Neural progenitor cell (in vitro differentiated cells): Measurements from ENCODE around the gene SEZ6L2.

Source experiments
- EZH2 ChIP-seq: fragments of 200-600 bp; sonication (generic); IDR thresholded peaks from 2 replicates; pipeline ENCODE4 v1.6.1; 2017; ENCODE audit warnings: antibody characterized with exemption, mild to moderate bottlenecking, moderate library complexity
- EZH2phosphoT487 ChIP-seq: fragments of 200-600 bp; sonication (generic); IDR thresholded peaks from 2 replicates; pipeline ENCODE4 v1.6.1; 2017; ENCODE audit warnings: antibody characterized with exemption
- TF ChIP-seq, protein P1 (sequence below): fragments of 200-600 bp; sonication (generic); IDR thresholded peaks from 2 replicates; pipeline ENCODE4 v1.5.1; 2017; ENCODE audit warnings: antibody characterized with exemption, mild to moderate bottlenecking

DNA sequence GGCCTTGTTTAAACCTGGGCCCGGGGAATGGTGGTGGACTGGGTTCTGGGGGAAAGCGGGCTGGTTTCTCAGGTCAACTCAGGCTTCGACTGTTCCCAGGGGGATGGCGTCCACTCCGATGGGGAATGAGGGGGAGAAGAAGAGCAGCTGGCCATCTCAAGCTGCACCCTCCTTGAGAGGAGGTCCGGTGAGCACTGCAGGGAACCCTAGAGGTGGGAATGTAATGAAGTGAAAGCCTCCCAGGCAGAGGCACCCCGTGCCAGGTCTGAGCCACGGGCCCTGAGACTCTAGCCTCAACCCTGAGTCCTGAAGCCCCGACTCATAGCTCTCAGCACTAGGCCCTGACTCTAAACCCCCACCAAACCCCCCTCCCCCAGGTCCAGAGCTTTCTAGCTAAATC, 35.1 kb downstream of the SEZ6L2 start:
- TF ChIP-seq, protein P1, sequence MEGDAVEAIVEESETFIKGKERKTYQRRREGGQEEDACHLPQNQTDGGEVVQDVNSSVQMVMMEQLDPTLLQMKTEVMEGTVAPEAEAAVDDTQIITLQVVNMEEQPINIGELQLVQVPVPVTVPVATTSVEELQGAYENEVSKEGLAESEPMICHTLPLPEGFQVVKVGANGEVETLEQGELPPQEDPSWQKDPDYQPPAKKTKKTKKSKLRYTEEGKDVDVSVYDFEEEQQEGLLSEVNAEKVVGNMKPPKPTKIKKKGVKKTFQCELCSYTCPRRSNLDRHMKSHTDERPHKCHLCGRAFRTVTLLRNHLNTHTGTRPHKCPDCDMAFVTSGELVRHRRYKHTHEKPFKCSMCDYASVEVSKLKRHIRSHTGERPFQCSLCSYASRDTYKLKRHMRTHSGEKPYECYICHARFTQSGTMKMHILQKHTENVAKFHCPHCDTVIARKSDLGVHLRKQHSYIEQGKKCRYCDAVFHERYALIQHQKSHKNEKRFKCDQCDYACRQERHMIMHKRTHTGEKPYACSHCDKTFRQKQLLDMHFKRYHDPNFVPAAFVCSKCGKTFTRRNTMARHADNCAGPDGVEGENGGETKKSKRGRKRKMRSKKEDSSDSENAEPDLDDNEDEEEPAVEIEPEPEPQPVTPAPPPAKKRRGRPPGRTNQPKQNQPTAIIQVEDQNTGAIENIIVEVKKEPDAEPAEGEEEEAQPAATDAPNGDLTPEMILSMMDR = no peak
- TF ChIP-seq EZH2phosphoT487 = no peak
- no peak for TF ChIP-seq EZH2
